ENCODE data around the gene ERP27.

GRCh38 chr12:14981049-14981448 is 42.7 kb upstream of the ERP27 start:
- TF ChIP-seq CTCF (IDR thresholded peaks at IDR 0.05) (no peak), SIN3A (IDR thresholded peaks at IDR 0.05; ENCODE audit: borderline replicate concordance, insufficient read depth, low read depth, low read length) (no peak), POLR2AphosphoS5 (IDR thresholded peaks at IDR 0.05; ENCODE audit: low read depth, low read length) (no peak), TCF7L2 (IDR thresholded peaks at IDR 0.05; ENCODE audit: low read depth, low read length) (no peak), REST (IDR thresholded peaks at IDR 0.05; ENCODE audit: insufficient read depth in 1 of 2, low read depth in 2 of 2, low read length in 1 of 2) (no peak)
